ENCODE measurements around the gene ATP9B. TPM values are rescaled to one million over a fixed set of nuclear protein-coding genes. Genes with fewer than 3 reads are reported as not detected.

The ATP9B gene
- total RNA-seq, 1 experiment from 2014 or later, result 17.8 TPM

GRCh38 chr18:79117385-79117784 is 48.2 kb downstream of the ATP9B start:
- Histone ChIP-seq H3K4me3 (replicated peaks in 1 of 2; ENCODE audit: low read depth in 1 of 2, low read length in 2 of 2) (no peak overlapping the region), H4K20me1 (ENCODE audit: insufficient read depth) (0 out of 2 replicates have a peak, but pooled peaks cover 3% of the 10 kb centered on the region), H3K4me1 (ENCODE audit: control insufficient read depth in 1 of 2, insufficient read depth in 2 of 2, low read length in 2 of 2) (no peaks in the 10 kb centered on the region), H3K79me2 (ENCODE audit: insufficient read depth, low read length) (no peaks in the 10 kb centered on the region), H2AFZ (ENCODE audit: low read depth, low read length, poor library complexity, severe bottlenecking) (no peak overlapping the region), H3K9me2 (ENCODE audit: insufficient read depth) (no peaks in the 10 kb centered on the region), H3K9me3 (ENCODE audit: control insufficient read depth in 1 of 2, insufficient read depth in 1 of 2, low read depth in 1 of 2, low read length in 2 of 2) (no peaks in the 10 kb centered on the region), H3K27ac (ENCODE audit: low read depth, low read length) (no peak overlapping the region), H3K27me3 (ENCODE audit: insufficient read depth, low read length) (no peaks in the 10 kb centered on the region), H3K4me2 (ENCODE audit: low read length) (no peak overlapping the region), H3K36me3 (ENCODE audit: control insufficient read depth in 1 of 2, insufficient read depth in 2 of 2, low read length in 2 of 2) (no peaks in the 10 kb centered on the region; a peak in 1 of 4 replicates), H3K9ac (ENCODE audit: low read length) (no peak overlapping the region)
- POLR2A ChIA-PET, result interaction anchor here (0.7 kb wide), 1 partner anchor 17 kb away, joined by 3 read pairs; no protein-coding TSS in a partner anchor
- TF ChIP-seq EZH2phosphoT487 (IDR thresholded peaks at IDR 0.05; ENCODE audit: borderline replicate concordance) (no peak), EZH2 (IDR thresholded peaks at IDR 0.05) (no peak), ELF1 (IDR thresholded peaks at IDR 0.05; ENCODE audit: borderline replicate concordance, low read depth) (no peak), YY1 (IDR thresholded peaks at IDR 0.05; ENCODE audit: extremely low read depth, insufficient replicate concordance, low read depth, low read length) (no peak), ZNF274 (IDR thresholded peaks at IDR 0.05; ENCODE audit: low read depth, low read length) (no peak), POLR2AphosphoS5 (IDR thresholded peaks at IDR 0.05; ENCODE audit: low read depth, low read length) (no peak), CEBPB (IDR thresholded peaks at IDR 0.05; ENCODE audit: low read depth) (no peak), TCF7L2 (IDR thresholded peaks at IDR 0.05; ENCODE audit: borderline replicate concordance, extremely low read depth, insufficient read depth, insufficient read length) (no peak), RAD21 (IDR thresholded peaks at IDR 0.05; ENCODE audit: low read depth) (no peak), SRF (IDR thresholded peaks at IDR 0.05; ENCODE audit: low read depth) (no peak), SIN3A (IDR thresholded peaks at IDR 0.05; ENCODE audit: low read depth) (no peak), FOSL1 (IDR thresholded peaks at IDR 0.05; ENCODE audit: low read depth) (no peak), ZFX (IDR thresholded peaks at IDR 0.05) (no peak), EGR1 (IDR thresholded peaks at IDR 0.05; ENCODE audit: low read depth) (no peak)
- TF ChIP-seq, protein P1, sequence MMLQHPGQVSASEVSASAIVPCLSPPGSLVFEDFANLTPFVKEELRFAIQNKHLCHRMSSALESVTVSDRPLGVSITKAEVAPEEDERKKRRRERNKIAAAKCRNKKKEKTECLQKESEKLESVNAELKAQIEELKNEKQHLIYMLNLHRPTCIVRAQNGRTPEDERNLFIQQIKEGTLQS (IDR thresholded peaks at IDR 0.05), result no peak
- TF ChIP-seq, protein P2, sequence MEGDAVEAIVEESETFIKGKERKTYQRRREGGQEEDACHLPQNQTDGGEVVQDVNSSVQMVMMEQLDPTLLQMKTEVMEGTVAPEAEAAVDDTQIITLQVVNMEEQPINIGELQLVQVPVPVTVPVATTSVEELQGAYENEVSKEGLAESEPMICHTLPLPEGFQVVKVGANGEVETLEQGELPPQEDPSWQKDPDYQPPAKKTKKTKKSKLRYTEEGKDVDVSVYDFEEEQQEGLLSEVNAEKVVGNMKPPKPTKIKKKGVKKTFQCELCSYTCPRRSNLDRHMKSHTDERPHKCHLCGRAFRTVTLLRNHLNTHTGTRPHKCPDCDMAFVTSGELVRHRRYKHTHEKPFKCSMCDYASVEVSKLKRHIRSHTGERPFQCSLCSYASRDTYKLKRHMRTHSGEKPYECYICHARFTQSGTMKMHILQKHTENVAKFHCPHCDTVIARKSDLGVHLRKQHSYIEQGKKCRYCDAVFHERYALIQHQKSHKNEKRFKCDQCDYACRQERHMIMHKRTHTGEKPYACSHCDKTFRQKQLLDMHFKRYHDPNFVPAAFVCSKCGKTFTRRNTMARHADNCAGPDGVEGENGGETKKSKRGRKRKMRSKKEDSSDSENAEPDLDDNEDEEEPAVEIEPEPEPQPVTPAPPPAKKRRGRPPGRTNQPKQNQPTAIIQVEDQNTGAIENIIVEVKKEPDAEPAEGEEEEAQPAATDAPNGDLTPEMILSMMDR (IDR thresholded peaks at IDR 0.05 in 2 of 3, conservative IDR thresholded peaks at IDR 0.05 in 1 of 3; ENCODE audit: borderline replicate concordance in 1 of 3, insufficient read depth in 1 of 3, low read depth in 2 of 3, low read length in 2 of 3), result no peak
- ATAC-seq (no peak), DNase-seq (ENCODE audit: low read depth, low spot score) (no peak)
- BruUV-seq (replicated peaks), result no TSS peak
- CTCF ChIA-PET, result no interaction called here
- RAD21 ChIA-PET (ENCODE audit: low non-redundant PET in 1 of 2, low total read pairs in 2 of 2, uncharacterized antibody in 2 of 2, unreplicated experiment in 2 of 2), result no interaction called here
- intact Hi-C loops (cut with micrococcal nuclease), result no loop called here

Measured in HCT116 (cell line).